ENCODE measurements around the gene QPRT. TPM values are rescaled to one million over a fixed set of nuclear protein-coding genes. Genes with fewer than 3 reads are reported as not detected.

Gene QPRT
- total and polyA plus RNA-seq, 2 of the 13 experiments (the other 11 are each of a cell fraction or from before 2014, with no cell fraction given) = 130 to 218 TPM

GRCh38 chr16:29729116-29729521 lies 50.1 kb downstream of the QPRT start (continued):
- no peak for TF ChIP-seq ZNF101 (CRISPR knock-in tag; IDR thresholded peaks at IDR 0.05; ENCODE audit: borderline replicate concordance, low read depth)
- TF ChIP-seq SRSF4 (IDR thresholded peaks at IDR 0.05; ENCODE audit: low read depth, low read length, poor library complexity, severe bottlenecking) = no peak
- TF ChIP-seq MBD4 (IDR thresholded peaks at IDR 0.05; ENCODE audit: borderline replicate concordance, low read length) = no peak
- TF ChIP-seq TBL1XR1 (IDR thresholded peaks at IDR 0.05; ENCODE audit: borderline replicate concordance, low read length, partially characterized antibody) = no peak
- TF ChIP-seq MBNL3 (CRISPR knock-in tag; conservative IDR thresholded peaks at IDR 0.05) = no peak
- no peak for TF ChIP-seq RBM22 (optimal IDR thresholded peaks at IDR 0.05; ENCODE audit: low read length)
- no peak for TF ChIP-seq ZNF350 (CRISPR knock-in tag; IDR thresholded peaks at IDR 0.05; ENCODE audit: borderline replicate concordance, low read depth)
- TF ChIP-seq ZNF776 (CRISPR knock-in tag; IDR thresholded peaks at IDR 0.05) = no peak
- no peak for TF ChIP-seq CAMTA2 (CRISPR knock-in tag; IDR thresholded peaks at IDR 0.05; ENCODE audit: borderline replicate concordance)
- no peak for TF ChIP-seq ZNF670 (CRISPR knock-in tag; IDR thresholded peaks at IDR 0.05; ENCODE audit: borderline replicate concordance)
- TF ChIP-seq ZNF749 (CRISPR knock-in tag; IDR thresholded peaks at IDR 0.05; ENCODE audit: borderline replicate concordance) = no peak
- 0 out of 2 replicates have a peak, but pooled peaks have one; percentile 13 for TF ChIP-seq MIXL1 (CRISPR knock-in tag; IDR thresholded peaks at IDR 0.05)
- no peak for TF ChIP-seq RFXAP (CRISPR knock-in tag; IDR thresholded peaks at IDR 0.05; ENCODE audit: borderline replicate concordance)
- TF ChIP-seq KDM2A (CRISPR knock-in tag; IDR thresholded peaks at IDR 0.05; ENCODE audit: borderline replicate concordance, low read depth) = no peak
- TF ChIP-seq RAD21 (CRISPR knock-in tag; IDR thresholded peaks at IDR 0.05) = peak; percentile 61; the same call in 1 of the 2 replicates
- TF ChIP-seq RFX1 (IDR thresholded peaks at IDR 0.05) = no peak
- TF ChIP-seq NFE2L2 (IDR thresholded peaks at IDR 0.05; ENCODE audit: low read length) = no peak
- no peak for TF ChIP-seq PRDM10 (CRISPR knock-in tag; IDR thresholded peaks at IDR 0.05; ENCODE audit: low read depth)
- TF ChIP-seq ZMYM2 (CRISPR knock-in tag; IDR thresholded peaks at IDR 0.05) = no peak
- no peak for TF ChIP-seq KLF6 (CRISPR knock-in tag; IDR thresholded peaks at IDR 0.05)
- no peak for TF ChIP-seq POLR2G (IDR thresholded peaks at IDR 0.05; ENCODE audit: low read depth, low read length)
- TF ChIP-seq LCORL (IDR thresholded peaks at IDR 0.05) = no peak
- TF ChIP-seq LCORL (CRISPR knock-in tag; IDR thresholded peaks at IDR 0.05) = peak; percentile 77
- no peak for TF ChIP-seq HIVEP1 (CRISPR knock-in tag; IDR thresholded peaks at IDR 0.05)
- no peak for TF ChIP-seq SALL2 (CRISPR knock-in tag; IDR thresholded peaks at IDR 0.05)
- no peak for TF ChIP-seq SMARCE1 (IDR thresholded peaks at IDR 0.05; ENCODE audit: borderline replicate concordance)
- TF ChIP-seq TEAD3 (CRISPR knock-in tag; optimal IDR thresholded peaks at IDR 0.05; ENCODE audit: borderline replicate concordance) = peak; percentile 56
- no peak for TF ChIP-seq ZKSCAN5 (CRISPR knock-in tag; IDR thresholded peaks at IDR 0.05)
- TF ChIP-seq, protein P1, sequence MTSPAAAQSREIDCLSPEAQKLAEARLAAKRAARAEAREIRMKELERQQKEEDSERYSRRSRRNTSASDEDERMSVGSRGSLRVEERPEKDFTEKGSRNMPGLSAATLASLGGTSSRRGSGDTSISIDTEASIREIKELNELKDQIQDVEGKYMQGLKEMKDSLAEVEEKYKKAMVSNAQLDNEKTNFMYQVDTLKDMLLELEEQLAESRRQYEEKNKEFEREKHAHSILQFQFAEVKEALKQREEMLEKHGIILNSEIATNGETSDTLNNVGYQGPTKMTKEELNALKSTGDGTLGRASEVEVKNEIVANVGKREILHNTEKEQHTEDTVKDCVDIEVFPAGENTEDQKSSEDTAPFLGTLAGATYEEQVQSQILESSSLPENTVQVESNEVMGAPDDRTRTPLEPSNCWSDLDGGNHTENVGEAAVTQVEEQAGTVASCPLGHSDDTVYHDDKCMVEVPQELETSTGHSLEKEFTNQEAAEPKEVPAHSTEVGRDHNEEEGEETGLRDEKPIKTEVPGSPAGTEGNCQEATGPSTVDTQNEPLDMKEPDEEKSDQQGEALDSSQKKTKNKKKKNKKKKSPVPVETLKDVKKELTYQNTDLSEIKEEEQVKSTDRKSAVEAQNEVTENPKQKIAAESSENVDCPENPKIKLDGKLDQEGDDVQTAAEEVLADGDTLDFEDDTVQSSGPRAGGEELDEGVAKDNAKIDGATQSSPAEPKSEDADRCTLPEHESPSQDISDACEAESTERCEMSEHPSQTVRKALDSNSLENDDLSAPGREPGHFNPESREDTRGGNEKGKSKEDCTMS (CRISPR knock-in tag; conservative IDR thresholded peaks at IDR 0.05) = no peak
